Retinal pigment epithelial cell (primary cell): ENCODE measurements around the gene IGFALS.

Experiments used
- DNase-seq: peaks from one replicate; pipeline ENCODE4 v3.0.0-alpha.2; 2010; ENCODE audit warnings: low read depth
- H3K4me3 ChIP-seq: 2 replicates; pipeline ENCODE4 v1.5.1; 2011; ENCODE audit warnings: mild to moderate bottlenecking, low read length, control low read depth, moderate library complexity
- CTCF ChIP-seq: conservative IDR thresholded peaks from 2 replicates; pipeline ENCODE4 v1.5.1; 2011; ENCODE audit warnings: low read depth, low read length, control low read depth, inconsistent platforms

The IGFALS gene

GRCh38 chr16:1784977-1785845 is 8.3 kb downstream of the IGFALS start:
- TF ChIP-seq CTCF, result no peak
- no peak overlapping the region for H3K4me3 ChIP-seq
- DNase-seq, result no peak

- TF ChIP-seq CTCF, result no peak
- H3K4me3 ChIP-seq, result peak within 1 kb of the TSS; percentile 89
- DNase-seq, result peak; percentile 100
These were observed 10.9 kb downstream of the IGFALS start, which contains the start of the genes NUBP2 and SPSB3 for GRCh38 chr16:1782408-1783264. TSS of gene NUBP2 (plus strand) at chr16:1782960. CDS start at chr16:1783021, 61 bp downstream. TSS of gene SPSB3 (minus strand) at chr16:1782571. CDS start at chr16:1781483, 1,088 bp downstream.

- peak overlapping the region; percentile 89 for H3K4me3 ChIP-seq
- DNase-seq, result no peak
- peak; percentile 12 for TF ChIP-seq CTCF
These were observed 11.6 kb downstream of the IGFALS start for GRCh38 chr16:1781758-1782407.

- H3K4me3 ChIP-seq, result peak overlapping the region; percentile 89
- DNase-seq, result no peak
- TF ChIP-seq CTCF, result no peak
These were observed 12.3 kb downstream of the IGFALS start for GRCh38 chr16:1781254-1781653.

GRCh38 chr16:1780677-1781072 is 12.8 kb downstream of the IGFALS start:
- no peak for TF ChIP-seq CTCF
- no peak for DNase-seq
- no peak overlapping the region for H3K4me3 ChIP-seq

- no peak overlapping the region for H3K4me3 ChIP-seq
- no peak for TF ChIP-seq CTCF
- no peak for DNase-seq
These were observed 13.5 kb downstream of the IGFALS start for GRCh38 chr16:1779741-1780676.
